HG03460 (cell line): ENCODE data around the gene ZC3H7A.
"Not testable (repeated sequence)": the region's sequence is repeated elsewhere in the genome, so short reads cannot be mapped to it uniquely, and the experiment has no call there.

Experiments used
- ATAC-seq: cut with Tn5 transposase; IDR thresholded peaks from one replicate; pipeline ENCODE4 v1.9.1; 2021; ENCODE audit not compliant: unreplicated experiment

Gene ZC3H7A, protein sequence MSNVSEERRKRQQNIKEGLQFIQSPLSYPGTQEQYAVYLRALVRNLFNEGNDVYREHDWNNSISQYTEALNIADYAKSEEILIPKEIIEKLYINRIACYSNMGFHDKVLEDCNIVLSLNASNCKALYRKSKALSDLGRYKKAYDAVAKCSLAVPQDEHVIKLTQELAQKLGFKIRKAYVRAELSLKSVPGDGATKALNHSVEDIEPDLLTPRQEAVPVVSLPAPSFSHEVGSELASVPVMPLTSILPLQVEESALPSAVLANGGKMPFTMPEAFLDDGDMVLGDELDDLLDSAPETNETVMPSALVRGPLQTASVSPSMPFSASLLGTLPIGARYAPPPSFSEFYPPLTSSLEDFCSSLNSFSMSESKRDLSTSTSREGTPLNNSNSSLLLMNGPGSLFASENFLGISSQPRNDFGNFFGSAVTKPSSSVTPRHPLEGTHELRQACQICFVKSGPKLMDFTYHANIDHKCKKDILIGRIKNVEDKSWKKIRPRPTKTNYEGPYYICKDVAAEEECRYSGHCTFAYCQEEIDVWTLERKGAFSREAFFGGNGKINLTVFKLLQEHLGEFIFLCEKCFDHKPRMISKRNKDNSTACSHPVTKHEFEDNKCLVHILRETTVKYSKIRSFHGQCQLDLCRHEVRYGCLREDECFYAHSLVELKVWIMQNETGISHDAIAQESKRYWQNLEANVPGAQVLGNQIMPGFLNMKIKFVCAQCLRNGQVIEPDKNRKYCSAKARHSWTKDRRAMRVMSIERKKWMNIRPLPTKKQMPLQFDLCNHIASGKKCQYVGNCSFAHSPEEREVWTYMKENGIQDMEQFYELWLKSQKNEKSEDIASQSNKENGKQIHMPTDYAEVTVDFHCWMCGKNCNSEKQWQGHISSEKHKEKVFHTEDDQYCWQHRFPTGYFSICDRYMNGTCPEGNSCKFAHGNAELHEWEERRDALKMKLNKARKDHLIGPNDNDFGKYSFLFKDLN

GRCh38 chr16:11797166-11797956, at the start of gene ZC3H7A:
ZC3H7A (minus strand) TSS chr16:11797258; CDS start chr16:11782354, 14,904 bp downstream.
- ATAC-seq, result peak; percentile 89

- ATAC-seq, result no peak
These were observed 47.4 kb upstream of the ZC3H7A start for GRCh38 chr16:11844499-11844898.

GRCh38 chr16:11843861-11844260, 46.8 kb upstream of the ZC3H7A start:
- no peak for ATAC-seq

- ATAC-seq, result no peak
These were observed 46.1 kb upstream of the ZC3H7A start for GRCh38 chr16:11843206-11843605.

- no peak for ATAC-seq
These were observed 44.0 kb upstream of the ZC3H7A start for GRCh38 chr16:11841026-11841425.

- no peak for ATAC-seq
These were observed 39.7 kb upstream of the ZC3H7A start for GRCh38 chr16:11836650-11837244.

GRCh38 chr16:11835891-11836649, 39.0 kb upstream of the ZC3H7A start:
- no peak for ATAC-seq

- ATAC-seq, result no peak
These were observed 38.3 kb upstream of the ZC3H7A start for GRCh38 chr16:11835309-11835708.

GRCh38 chr16:11833951-11834695, 37.1 kb upstream of the ZC3H7A start:
- ATAC-seq, result no peak

DNA sequence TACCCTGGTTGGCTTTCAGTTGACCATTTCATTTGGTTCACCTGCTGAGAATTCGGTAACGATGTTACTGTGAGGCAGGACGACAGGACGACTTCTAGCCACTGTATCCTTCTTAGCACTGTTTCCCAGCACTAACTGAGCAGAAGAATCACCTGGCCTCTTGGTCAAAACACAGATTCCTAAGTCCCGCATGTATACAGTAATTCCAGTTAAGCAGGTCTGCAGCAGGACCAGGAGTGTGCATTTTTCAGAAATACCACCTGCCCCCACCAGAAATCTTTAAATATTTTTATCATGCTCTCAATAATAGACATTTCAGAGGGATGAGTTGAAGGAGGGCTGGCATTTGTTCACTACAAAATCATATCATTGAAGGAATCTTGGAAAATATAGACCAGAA, 31.6 kb upstream of the ZC3H7A start:
- no peak for ATAC-seq

DNA sequence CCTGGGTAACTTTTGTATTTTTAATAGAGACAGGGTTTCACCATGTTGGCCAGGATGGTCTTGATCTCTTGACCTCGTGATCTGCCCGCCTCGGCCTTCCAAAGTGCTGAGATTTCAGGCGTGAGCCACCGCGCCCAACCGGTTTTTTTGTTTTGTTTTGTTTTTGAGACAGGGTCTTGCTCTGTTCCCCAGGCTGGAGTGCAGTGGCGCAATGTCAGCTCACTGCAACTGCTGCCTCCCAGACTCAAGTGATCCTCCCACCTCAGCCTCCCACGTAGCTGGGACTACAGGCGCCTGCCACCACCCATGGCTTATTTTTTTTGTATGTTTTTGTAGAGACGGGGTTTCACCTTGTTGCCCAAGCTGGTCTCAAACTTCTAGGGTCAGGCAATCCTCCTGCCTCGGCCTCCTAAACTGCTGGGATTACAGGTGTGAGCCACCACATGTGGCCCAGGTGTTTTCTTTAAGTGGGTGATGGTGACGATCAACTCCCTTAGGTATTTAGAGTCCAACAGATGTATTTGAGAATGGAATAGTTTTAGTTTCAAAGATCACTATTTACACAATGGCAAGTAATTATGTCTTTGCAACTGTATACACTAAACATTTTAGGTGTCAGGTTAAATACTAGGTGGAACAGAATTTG, 28.6 kb upstream of the ZC3H7A start:
- ATAC-seq, result not testable (repeated sequence)

- no peak for ATAC-seq
These were observed 27.3 kb upstream of the ZC3H7A start for GRCh38 chr16:11824362-11824761.

DNA sequence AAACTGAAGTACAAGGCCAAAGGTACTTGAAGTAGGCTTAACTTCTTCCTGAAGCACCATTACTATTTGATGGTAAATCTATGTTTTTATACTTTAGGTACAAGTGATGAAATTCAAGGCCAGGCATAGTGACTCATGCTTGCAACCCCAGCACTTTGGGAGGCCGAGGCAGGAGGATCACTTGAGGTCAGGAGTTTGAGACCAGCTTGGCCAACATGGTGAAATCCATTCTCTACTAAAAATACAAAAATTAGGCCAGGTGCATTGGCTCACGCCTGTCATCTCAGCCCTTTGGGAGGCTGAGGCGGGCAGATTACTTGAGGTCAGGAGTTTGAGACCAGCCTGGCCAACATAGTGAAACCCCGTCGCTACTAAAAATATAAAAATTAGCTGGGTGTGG, 26.6 kb upstream of the ZC3H7A start:
- ATAC-seq, result not testable (repeated sequence)

GRCh38 chr16:11819798-11820197, 22.7 kb upstream of the ZC3H7A start:
- no peak for ATAC-seq

- not testable (repeated sequence) for ATAC-seq
These were observed 21.9 kb upstream of the ZC3H7A start for GRCh38 chr16:11818970-11819369.

GRCh38 chr16:11816123-11816522, 19.1 kb upstream of the ZC3H7A start:
- no peak for ATAC-seq

DNA sequence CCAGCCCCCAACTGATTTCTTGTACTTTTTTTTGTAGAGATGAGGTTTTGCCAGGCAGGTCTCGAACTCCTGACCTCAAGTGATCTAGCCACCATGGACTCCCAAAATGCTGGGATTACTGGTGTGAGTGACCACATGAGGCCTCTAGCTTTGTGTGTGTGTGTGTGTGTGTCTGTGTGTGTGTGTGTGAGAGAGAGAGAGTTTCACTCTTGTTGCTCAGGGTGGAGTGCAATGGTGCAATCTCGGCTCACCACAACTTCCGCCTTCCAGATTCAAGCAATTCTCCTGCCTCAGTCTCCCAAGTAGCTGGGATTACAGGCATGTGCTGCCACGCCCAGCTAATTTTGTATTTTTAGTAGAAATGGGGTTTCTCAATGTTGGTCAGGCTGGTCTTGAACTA, 17.7 kb upstream of the ZC3H7A start:
- not testable (repeated sequence) for ATAC-seq

DNA sequence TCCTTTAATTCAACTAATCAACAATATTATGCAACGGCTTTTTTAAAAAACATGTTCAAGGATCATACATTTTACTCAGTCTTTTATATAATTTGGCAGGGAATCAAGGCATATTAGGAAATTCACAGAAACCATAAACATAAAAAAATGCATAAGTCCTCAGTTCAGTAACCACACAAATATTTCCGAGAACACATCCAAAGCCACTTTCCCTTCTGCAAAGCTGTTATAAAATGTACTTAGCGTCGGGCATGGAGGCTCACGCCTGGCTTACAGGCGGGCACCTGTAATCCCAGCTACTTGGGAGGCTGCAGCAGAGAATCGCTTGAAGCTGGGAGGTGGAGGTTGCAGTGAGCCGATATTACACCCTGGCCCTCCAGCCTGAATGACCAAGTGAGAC, 9.7 kb upstream of the ZC3H7A start:
- no peak for ATAC-seq

DNA sequence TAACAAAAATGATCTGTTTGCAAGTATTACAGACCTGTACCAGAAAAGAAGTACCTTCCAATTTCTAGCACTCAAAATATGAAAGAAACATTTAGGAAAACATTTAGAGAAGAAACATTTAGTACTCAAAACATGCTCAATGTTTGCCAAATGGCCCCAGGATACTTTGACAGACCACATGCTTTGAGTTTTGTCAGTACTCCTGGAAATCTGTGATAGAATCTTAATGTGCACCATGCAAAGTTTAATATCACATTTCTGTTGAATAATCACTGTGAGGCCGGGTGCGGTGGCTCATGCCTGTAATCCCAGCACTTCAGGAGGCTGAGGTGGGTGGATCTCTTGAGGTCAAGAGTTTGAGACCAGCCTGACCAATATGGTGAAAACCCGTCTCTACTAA, 8.5 kb upstream of the ZC3H7A start:
- ATAC-seq, result no peak
